Trophoblast cell (in vitro differentiated cells and primary cell): Measurements from ENCODE around the gene NUP62.

Experiments used
- DNase-seq, 2 donors: peaks; one replicate each; pipeline ENCODE4 v3.0.0-alpha.2; 2016
- H2AFZ ChIP-seq: 2 replicates; pipeline ENCODE4 v1.6.1; 2013; ENCODE audit warnings: low read length, moderate library complexity, mild to moderate bottlenecking; ENCODE audit not compliant: insufficient read depth, poor library complexity
- H2AK5ac ChIP-seq: 2 replicates; pipeline ENCODE4 v1.6.1; 2013; ENCODE audit warnings: mild to moderate bottlenecking, low read length
- H2BK120ac ChIP-seq: 2 replicates; pipeline ENCODE4 v1.6.1; 2013; ENCODE audit warnings: low read length, mild to moderate bottlenecking, moderate library complexity; ENCODE audit not compliant: insufficient read depth, poor library complexity
- H2BK12ac ChIP-seq: 2 replicates; pipeline ENCODE4 v1.6.1; 2013; ENCODE audit warnings: mild to moderate bottlenecking, low read length, moderate library complexity
- H2BK5ac ChIP-seq: 2 replicates; pipeline ENCODE4 v1.6.1; 2013; ENCODE audit warnings: low read length, low read depth, moderate library complexity, mild to moderate bottlenecking; ENCODE audit not compliant: poor library complexity
- H3K14ac ChIP-seq: 2 replicates; pipeline ENCODE4 v1.6.1; 2013; ENCODE audit warnings: mild to moderate bottlenecking, low read length
- H3K18ac ChIP-seq: 2 replicates; pipeline ENCODE4 v1.6.1; 2013; ENCODE audit warnings: mild to moderate bottlenecking, low read length
- H3K23ac ChIP-seq: 2 replicates; pipeline ENCODE4 v1.6.1; 2013; ENCODE audit warnings: low read length
- H3K27ac ChIP-seq: 2 replicates; pipeline ENCODE4 v1.5.1; 2013; ENCODE audit warnings: low read depth, mild to moderate bottlenecking, inconsistent platforms, low read length, moderate library complexity
- H3K27me3 ChIP-seq: 2 replicates; pipeline ENCODE4 v1.6.1; 2013; ENCODE audit warnings: inconsistent platforms, mild to moderate bottlenecking, low read length, moderate library complexity; ENCODE audit not compliant: insufficient read depth
- H3K36me3 ChIP-seq, 2 experiments: 1 replicate in 1 of 2; 2 replicates in 1 of 2; pipeline ENCODE4 v1.6.1; 2013; ENCODE audit warnings: low read length in 2 of 2, mild to moderate bottlenecking in 2 of 2, moderate library complexity in 1 of 2; ENCODE audit not compliant: insufficient read depth in 2 of 2, control insufficient read depth in 1 of 2
- H3K4ac ChIP-seq: 2 replicates; pipeline ENCODE4 v1.6.1; 2013; ENCODE audit warnings: low read depth, mild to moderate bottlenecking, low read length, moderate library complexity
- H3K4me1 ChIP-seq, 2 experiments: 1 replicate in 1 of 2; 2 replicates in 1 of 2; pipeline ENCODE4 v1.6.1; 2013; ENCODE audit warnings: low read length in 2 of 2, mild to moderate bottlenecking in 2 of 2, moderate library complexity in 1 of 2; ENCODE audit not compliant: insufficient read depth in 2 of 2, control insufficient read depth in 1 of 2
- H3K4me2 ChIP-seq: 2 replicates; pipeline ENCODE4 v1.6.1; 2013; ENCODE audit warnings: inconsistent platforms, mild to moderate bottlenecking, low read length, moderate library complexity
- H3K4me3 ChIP-seq: 2 replicates; pipeline ENCODE4 v1.5.1; 2013; ENCODE audit warnings: mild to moderate bottlenecking, low read depth, low read length, inconsistent platforms
- H3K79me1 ChIP-seq: one replicate; pipeline ENCODE4 v1.6.1; 2013; ENCODE audit warnings: low read length
- H3K79me2 ChIP-seq: 2 replicates; pipeline ENCODE4 v1.6.1; 2013; ENCODE audit warnings: low read length, mild to moderate bottlenecking; ENCODE audit not compliant: control insufficient read depth, insufficient read depth, poor library complexity
- H3K9ac ChIP-seq: 2 replicates; pipeline ENCODE4 v1.6.1; 2013; ENCODE audit warnings: mild to moderate bottlenecking, low read length
- H3K9me3 ChIP-seq: 2 replicates; pipeline ENCODE4 v1.6.1; 2013; ENCODE audit warnings: low read depth, mild to moderate bottlenecking, control low read depth, inconsistent platforms, low read length; ENCODE audit not compliant: insufficient read depth
- H4K12ac ChIP-seq: 2 replicates; pipeline ENCODE4 v1.6.1; 2013; ENCODE audit warnings: low read depth, mild to moderate bottlenecking, low read length, moderate library complexity
- H4K8ac ChIP-seq: 2 replicates; pipeline ENCODE4 v1.6.1; 2013; ENCODE audit warnings: low read depth, mild to moderate bottlenecking, low read length, moderate library complexity
- H4K91ac ChIP-seq: one replicate; pipeline ENCODE4 v1.6.1; 2013; ENCODE audit warnings: low read depth, mild to moderate bottlenecking, low read length, moderate library complexity
- WGBS: extraction: QIAGEN DNeasy Blood & Tissue Kit; methylation state at CpG from one replicate; pipeline ENCODE4 v1.1.7; 2013; ENCODE audit warnings: missing lambda C conversion rate; ENCODE audit not compliant: insufficient read length, insufficient coverage; ENCODE audit errors: extremely low coverage; 5-methylcytosine and 5-hydroxymethylcytosine counted together

The NUP62 gene

DNA sequence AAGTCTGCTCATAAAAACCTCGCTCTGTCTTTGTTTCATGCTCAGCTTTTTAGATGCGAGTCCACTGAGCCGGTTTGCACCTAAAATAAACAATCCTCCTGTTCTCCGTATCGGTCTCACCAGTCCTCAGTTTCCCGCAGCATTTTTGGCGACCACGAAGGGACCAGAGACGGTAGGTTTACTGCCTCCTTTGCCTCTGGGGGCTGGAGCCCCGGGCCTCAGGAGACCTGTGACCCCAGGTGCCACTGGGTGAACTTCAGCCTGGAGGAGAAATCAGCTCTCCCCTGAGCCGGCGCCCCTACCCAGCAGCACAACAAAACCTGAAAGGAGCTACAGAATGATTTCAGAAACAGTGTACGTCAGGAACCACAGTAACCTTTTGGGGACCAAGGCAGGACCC, 23.6 kb upstream of the NUP62 start:
- no peak overlapping the region for H4K8ac ChIP-seq
- DNase-seq: no peak
- no peak overlapping the region for H4K91ac ChIP-seq
- H2AFZ ChIP-seq: no peak overlapping the region
- H2BK12ac ChIP-seq: no peak overlapping the region
- no peak overlapping the region for H2AK5ac ChIP-seq
- no peak overlapping the region for H3K18ac ChIP-seq
- no peaks in the 10 kb centered on the region for H3K79me2 ChIP-seq
- no CpG with 5 or more reads among the region's 13 CpGs for WGBS
- H3K9ac ChIP-seq: no peak overlapping the region
- no peaks in the 10 kb centered on the region for H3K79me1 ChIP-seq
- H2BK120ac ChIP-seq: no peak overlapping the region
- no peaks in the 10 kb centered on the region for H3K36me3 ChIP-seq
- no peaks in the 10 kb centered on the region for H3K9me3 ChIP-seq
- no peaks in the 10 kb centered on the region for H3K27me3 ChIP-seq
- H3K4ac ChIP-seq: no peak overlapping the region
- no peak overlapping the region for H3K14ac ChIP-seq
- H3K4me1 ChIP-seq: no peaks in the 10 kb centered on the region
- H3K23ac ChIP-seq: no peak overlapping the region
- H4K12ac ChIP-seq: no peak overlapping the region
- H3K4me3 ChIP-seq: no peak overlapping the region
- H3K27ac ChIP-seq: no peak overlapping the region
- no peak overlapping the region for H3K4me2 ChIP-seq
- H2BK5ac ChIP-seq: no peak overlapping the region

DNA sequence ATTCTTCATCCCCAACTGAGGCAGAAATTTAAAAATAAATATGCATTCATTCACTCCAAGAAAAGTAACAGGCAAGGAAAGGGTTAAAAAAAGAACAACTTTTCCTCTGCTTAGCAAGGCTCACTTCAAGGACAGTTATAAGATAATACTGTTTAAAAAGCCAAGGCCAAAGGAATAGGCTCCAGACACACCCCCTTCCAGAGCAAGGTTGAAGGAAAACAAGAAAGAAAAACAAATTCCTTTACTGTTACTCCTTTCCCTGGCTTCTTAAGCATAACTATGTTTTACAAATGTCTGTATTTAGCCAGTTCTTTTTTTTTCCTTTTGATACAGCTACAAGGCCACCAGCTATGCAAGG, 23.2 kb upstream of the NUP62 start:
- H2BK12ac ChIP-seq: no peak overlapping the region
- H2AK5ac ChIP-seq: no peak overlapping the region
- H4K8ac ChIP-seq: no peak overlapping the region
- no peak overlapping the region for H3K27ac ChIP-seq
- H3K14ac ChIP-seq: no peak overlapping the region
- H3K79me2 ChIP-seq: no peaks in the 10 kb centered on the region
- no peak for DNase-seq
- no peak overlapping the region for H3K23ac ChIP-seq
- H3K4ac ChIP-seq: no peak overlapping the region
- H4K91ac ChIP-seq: no peak overlapping the region
- no peak overlapping the region for H3K18ac ChIP-seq
- no peaks in the 10 kb centered on the region for H3K9me3 ChIP-seq
- H3K79me1 ChIP-seq: no peaks in the 10 kb centered on the region
- H3K4me3 ChIP-seq: no peak overlapping the region
- H3K27me3 ChIP-seq: no peaks in the 10 kb centered on the region
- no peak overlapping the region for H3K4me2 ChIP-seq
- H2BK5ac ChIP-seq: no peak overlapping the region
- no peaks in the 10 kb centered on the region for H3K4me1 ChIP-seq
- H2BK120ac ChIP-seq: no peak overlapping the region
- H2AFZ ChIP-seq: no peak overlapping the region
- no peak overlapping the region for H4K12ac ChIP-seq
- H3K36me3 ChIP-seq: no peaks in the 10 kb centered on the region
- no peak overlapping the region for H3K9ac ChIP-seq

DNA sequence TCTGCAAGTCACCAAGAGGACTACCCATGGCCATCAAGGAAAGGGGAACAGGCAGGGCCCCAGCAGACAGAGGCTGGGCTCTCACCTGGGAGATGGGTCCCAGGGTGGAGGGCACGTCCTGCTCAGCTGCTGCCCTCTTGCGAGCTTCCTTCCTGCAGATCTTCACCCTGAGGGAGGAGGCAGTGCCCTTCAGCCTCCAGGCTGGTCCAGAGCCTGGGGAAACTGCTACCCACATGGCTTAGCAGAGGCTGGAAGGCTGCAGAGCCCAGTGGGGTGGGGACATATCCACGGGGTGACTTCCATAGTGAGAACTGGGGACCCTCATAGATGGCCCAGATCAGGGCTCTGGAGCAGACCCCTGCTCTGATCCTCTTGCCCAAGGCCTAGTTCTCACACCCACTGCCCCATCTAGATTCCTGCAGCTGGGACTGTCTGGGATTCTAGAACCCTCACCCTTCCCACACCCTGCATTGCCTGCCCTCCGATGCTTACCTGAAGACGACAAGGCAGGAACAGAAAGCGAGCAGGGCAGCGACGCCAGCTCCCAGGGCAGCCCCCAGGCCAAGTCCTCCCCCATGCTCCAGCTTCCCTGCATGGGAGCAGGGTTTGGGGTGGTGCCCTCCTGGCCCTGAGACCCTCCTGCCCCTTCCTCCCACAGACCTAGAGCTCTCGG, 22.6 kb upstream of the NUP62 start:
- Histone ChIP-seq H4K12ac (no peak overlapping the region), H3K4me3 (no peak overlapping the region), H3K4me2 (no peak overlapping the region), H3K27me3 (no peaks in the 10 kb centered on the region), H3K9ac (no peak overlapping the region), H3K36me3 (no peaks in the 10 kb centered on the region), H3K79me2 (no peaks in the 10 kb centered on the region), H2BK5ac (no peak overlapping the region), H3K4ac (no peak overlapping the region), H3K4me1 (no peaks in the 10 kb centered on the region), H2BK12ac (no peak overlapping the region), H3K23ac (no peak overlapping the region), H3K14ac (no peak overlapping the region), H4K8ac (no peak overlapping the region), H3K79me1 (no peaks in the 10 kb centered on the region), H2AK5ac (no peak overlapping the region), H3K27ac (no peak overlapping the region), H3K18ac (no peak overlapping the region), H2AFZ (no peak overlapping the region), H4K91ac (no peak overlapping the region), H2BK120ac (no peak overlapping the region), H3K9me3 (no peaks in the 10 kb centered on the region)
- no CpG with 5 or more reads among the region's 9 CpGs for WGBS
- no peak for DNase-seq

DNA sequence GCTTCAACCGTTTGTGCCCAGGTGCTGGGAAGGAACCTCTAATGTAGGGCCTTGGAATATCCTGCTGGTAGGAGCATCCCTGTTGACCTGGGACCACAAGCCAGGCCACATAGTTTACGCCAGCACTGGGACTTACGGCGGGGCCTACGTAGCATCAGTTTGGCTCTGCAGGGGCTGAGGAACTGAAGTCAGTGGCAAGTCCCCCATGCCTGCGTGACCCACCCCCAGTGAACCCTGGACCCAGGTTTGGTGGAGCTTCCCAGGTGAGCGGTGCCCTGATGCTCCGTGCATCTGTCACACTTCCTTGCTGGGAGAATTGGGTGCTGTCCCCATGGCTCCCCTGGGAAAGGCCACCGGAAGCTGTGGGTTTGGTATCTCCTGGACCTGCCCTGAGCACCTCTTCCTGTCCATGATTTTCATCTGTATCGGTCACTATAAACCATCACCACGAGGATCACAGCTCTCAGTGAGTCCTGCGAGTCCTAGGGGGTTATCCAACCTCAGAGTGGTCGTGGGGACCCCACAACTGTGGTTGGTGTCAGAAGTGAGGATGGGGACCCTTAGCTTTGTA, 21.7 kb upstream of the NUP62 start:
- Histone ChIP-seq H3K9me3 (no peaks in the 10 kb centered on the region), H2BK12ac (no peak overlapping the region), H4K12ac (no peak overlapping the region), H3K4me3 (no peak overlapping the region), H2BK5ac (no peak overlapping the region), H2BK120ac (no peak overlapping the region), H3K27ac (no peak overlapping the region), H3K79me2 (no peaks in the 10 kb centered on the region), H2AFZ (no peak overlapping the region), H3K14ac (no peak overlapping the region), H3K4me1 (no peaks in the 10 kb centered on the region), H3K4me2 (no peak overlapping the region), H4K91ac (no peak overlapping the region), H3K4ac (no peak overlapping the region), H3K18ac (no peak overlapping the region), H3K27me3 (no peaks in the 10 kb centered on the region), H3K36me3 (no peaks in the 10 kb centered on the region), H3K79me1 (no peaks in the 10 kb centered on the region), H2AK5ac (no peak overlapping the region), H3K23ac (no peak overlapping the region), H3K9ac (no peak overlapping the region), H4K8ac (no peak overlapping the region)
- no peak for DNase-seq
- no CpG with 5 or more reads among the region's 13 CpGs for WGBS
